ENCODE measurements around the gene FRMD6. TPM values are rescaled to one million over a fixed set of nuclear protein-coding genes. Genes with fewer than 3 reads are reported as not detected.

Gene FRMD6
- total RNA-seq, 4 donors from 2014 or later = 35.7 to 44.9 (median 37.5) TPM

DNA sequence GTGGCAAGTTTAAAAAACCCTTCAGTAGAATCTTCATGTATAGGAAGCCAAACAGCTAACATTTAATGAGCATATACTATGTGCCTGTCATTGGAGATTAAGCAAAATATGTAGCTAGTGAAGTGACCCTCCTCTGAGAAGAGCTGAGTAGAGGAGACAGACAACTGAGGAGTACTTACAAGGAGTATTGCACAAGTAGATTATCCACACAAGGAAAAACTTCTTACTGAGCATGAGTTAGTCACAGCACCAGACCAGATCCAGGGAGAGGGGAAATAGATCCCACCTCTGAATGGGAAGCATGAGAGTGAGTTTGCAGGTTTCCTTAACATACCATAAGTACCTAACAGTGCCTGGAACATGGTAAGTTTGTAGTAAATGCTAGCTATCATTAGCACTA lies 33.0 kb downstream of the FRMD6 start:
- H3K27me3 ChIP-seq = no peaks in the 10 kb centered on the region
- intact Hi-C loops (cut with DNase I) = no loop called here
- TF ChIP-seq, protein P1, sequence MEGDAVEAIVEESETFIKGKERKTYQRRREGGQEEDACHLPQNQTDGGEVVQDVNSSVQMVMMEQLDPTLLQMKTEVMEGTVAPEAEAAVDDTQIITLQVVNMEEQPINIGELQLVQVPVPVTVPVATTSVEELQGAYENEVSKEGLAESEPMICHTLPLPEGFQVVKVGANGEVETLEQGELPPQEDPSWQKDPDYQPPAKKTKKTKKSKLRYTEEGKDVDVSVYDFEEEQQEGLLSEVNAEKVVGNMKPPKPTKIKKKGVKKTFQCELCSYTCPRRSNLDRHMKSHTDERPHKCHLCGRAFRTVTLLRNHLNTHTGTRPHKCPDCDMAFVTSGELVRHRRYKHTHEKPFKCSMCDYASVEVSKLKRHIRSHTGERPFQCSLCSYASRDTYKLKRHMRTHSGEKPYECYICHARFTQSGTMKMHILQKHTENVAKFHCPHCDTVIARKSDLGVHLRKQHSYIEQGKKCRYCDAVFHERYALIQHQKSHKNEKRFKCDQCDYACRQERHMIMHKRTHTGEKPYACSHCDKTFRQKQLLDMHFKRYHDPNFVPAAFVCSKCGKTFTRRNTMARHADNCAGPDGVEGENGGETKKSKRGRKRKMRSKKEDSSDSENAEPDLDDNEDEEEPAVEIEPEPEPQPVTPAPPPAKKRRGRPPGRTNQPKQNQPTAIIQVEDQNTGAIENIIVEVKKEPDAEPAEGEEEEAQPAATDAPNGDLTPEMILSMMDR (IDR thresholded peaks at IDR 0.05) = no peak
- TF ChIP-seq POLR2A (IDR thresholded peaks at IDR 0.05; ENCODE audit: low read depth) (no peak), EP300 (IDR thresholded peaks at IDR 0.05) (no peak), POLR2AphosphoS5 (IDR thresholded peaks at IDR 0.05) (no peak)
- no peak overlapping the region for H3K27ac ChIP-seq (replicated peaks in 1 of 4)
- H3K36me3 ChIP-seq = no peaks in the 10 kb centered on the region
- DNase-seq (ENCODE audit: extremely low spot score) = no peak
- peaks cover 0 to 47% (median 31%) of the 10 kb centered on the region in 4 donors for H3K4me1 ChIP-seq
- H3K4me3 ChIP-seq = no peak overlapping the region
- H3K9me3 ChIP-seq = no peaks in the 10 kb centered on the region

- TF ChIP-seq POLR2AphosphoS5 (IDR thresholded peaks at IDR 0.05) (no peak), POLR2A (IDR thresholded peaks at IDR 0.05; ENCODE audit: low read depth) (no peak), EP300 (IDR thresholded peaks at IDR 0.05) (no peak)
- TF ChIP-seq, protein P1 (IDR thresholded peaks at IDR 0.05) = no peak
- Histone ChIP-seq H3K27me3 (no peaks in the 10 kb centered on the region), H3K36me3 (peaks cover 0 to 14% (median 0%) of the 10 kb centered on the region in 4 donors), H3K4me1 (peaks cover 0 to 19% (median 9%) of the 10 kb centered on the region in 4 donors), H3K9me3 (no peaks in the 10 kb centered on the region), H3K27ac (replicated peaks in 1 of 4) (no peak overlapping the region), H3K4me3 (no peak overlapping the region)
- no peak for DNase-seq (ENCODE audit: extremely low spot score)
- 96% methylated on average over 1 of the region's 1 CpG for WGBS
- intact Hi-C loops (cut with DNase I) = no loop called here
Observed at GRCh38 chr14:51691176-51691575, 39.5 kb downstream of the FRMD6 start.

GRCh38 chr14:51692646-51693045 lies 40.9 kb downstream of the FRMD6 start:
- H3K36me3 ChIP-seq = peaks cover 0 to 14% (median 0%) of the 10 kb centered on the region in 4 donors
- WGBS = 98% methylated on average over 3 of the region's 3 CpGs
- no peak overlapping the region for H3K4me3 ChIP-seq
- H3K27me3 ChIP-seq = no peaks in the 10 kb centered on the region
- no peak overlapping the region for H3K27ac ChIP-seq (replicated peaks in 1 of 4)
- peaks cover 0 to 10% (median 5%) of the 10 kb centered on the region in 4 donors for H3K4me1 ChIP-seq
- no peak for DNase-seq (ENCODE audit: extremely low spot score)
- TF ChIP-seq POLR2AphosphoS5 (IDR thresholded peaks at IDR 0.05) (no peak), EP300 (IDR thresholded peaks at IDR 0.05) (no peak)
- TF ChIP-seq, protein P1 (IDR thresholded peaks at IDR 0.05) = no peak
- H3K9me3 ChIP-seq = no peaks in the 10 kb centered on the region
- intact Hi-C loops (cut with DNase I) = no loop called here

GRCh38 chr14:51697848-51698247 lies 46.1 kb downstream of the FRMD6 start:
- Histone ChIP-seq H3K36me3 (peaks cover 0 to 14% (median 0%) of the 10 kb centered on the region in 4 donors), H3K9me3 (no peaks in the 10 kb centered on the region), H3K4me1 (peaks cover 0 to 10% (median 5%) of the 10 kb centered on the region in 4 donors), H3K27ac (replicated peaks in 1 of 4) (no peak overlapping the region), H3K4me3 (no peak overlapping the region), H3K27me3 (no peaks in the 10 kb centered on the region)
- intact Hi-C loops (cut with DNase I) = no loop called here
- 86% methylated on average over 3 of the region's 3 CpGs for WGBS
- DNase-seq (ENCODE audit: extremely low spot score) = no peak
- TF ChIP-seq POLR2AphosphoS5 (IDR thresholded peaks at IDR 0.05) (no peak), EP300 (IDR thresholded peaks at IDR 0.05) (no peak), POLR2A (IDR thresholded peaks at IDR 0.05; ENCODE audit: low read depth) (no peak)
- TF ChIP-seq, protein P1 (IDR thresholded peaks at IDR 0.05) = no peak

GRCh38 chr14:51701951-51702350 lies 50.2 kb downstream of the FRMD6 start:
- DNase-seq (ENCODE audit: extremely low spot score) = no peak
- no peak overlapping the region for H3K4me3 ChIP-seq
- no peaks in the 10 kb centered on the region for H3K9me3 ChIP-seq
- no peak overlapping the region for H3K27ac ChIP-seq (replicated peaks in 1 of 4)
- H3K27me3 ChIP-seq = no peaks in the 10 kb centered on the region
- WGBS = 69% methylated on average over 3 of the region's 3 CpGs
- TF ChIP-seq, protein P1 (IDR thresholded peaks at IDR 0.05) = no peak
- TF ChIP-seq POLR2AphosphoS5 (IDR thresholded peaks at IDR 0.05) (no peak), POLR2A (IDR thresholded peaks at IDR 0.05; ENCODE audit: low read depth) (no peak), EP300 (IDR thresholded peaks at IDR 0.05) (no peak)
- intact Hi-C loops (cut with DNase I) = no loop called here
- peaks cover 0 to 10% (median 5%) of the 10 kb centered on the region in 4 donors for H3K4me1 ChIP-seq
- peaks cover 8 to 43% (median 25%) of the 10 kb centered on the region in 4 donors for H3K36me3 ChIP-seq

Data from esophagus muscularis mucosa (tissue), 4 donors.